HG02642 (cell line): Measurements from ENCODE around the gene EXD3.
"Not testable (repeated sequence)": the region's sequence is repeated elsewhere in the genome, so short reads cannot be mapped to it uniquely, and the experiment has no call there.

Experiments used
- ATAC-seq: cut with Tn5 transposase; IDR thresholded peaks from one replicate; pipeline ENCODE4 v1.9.1; 2021; ENCODE audit warnings: mild to moderate bottlenecking; ENCODE audit not compliant: unreplicated experiment, poor library complexity

Gene EXD3

DNA sequence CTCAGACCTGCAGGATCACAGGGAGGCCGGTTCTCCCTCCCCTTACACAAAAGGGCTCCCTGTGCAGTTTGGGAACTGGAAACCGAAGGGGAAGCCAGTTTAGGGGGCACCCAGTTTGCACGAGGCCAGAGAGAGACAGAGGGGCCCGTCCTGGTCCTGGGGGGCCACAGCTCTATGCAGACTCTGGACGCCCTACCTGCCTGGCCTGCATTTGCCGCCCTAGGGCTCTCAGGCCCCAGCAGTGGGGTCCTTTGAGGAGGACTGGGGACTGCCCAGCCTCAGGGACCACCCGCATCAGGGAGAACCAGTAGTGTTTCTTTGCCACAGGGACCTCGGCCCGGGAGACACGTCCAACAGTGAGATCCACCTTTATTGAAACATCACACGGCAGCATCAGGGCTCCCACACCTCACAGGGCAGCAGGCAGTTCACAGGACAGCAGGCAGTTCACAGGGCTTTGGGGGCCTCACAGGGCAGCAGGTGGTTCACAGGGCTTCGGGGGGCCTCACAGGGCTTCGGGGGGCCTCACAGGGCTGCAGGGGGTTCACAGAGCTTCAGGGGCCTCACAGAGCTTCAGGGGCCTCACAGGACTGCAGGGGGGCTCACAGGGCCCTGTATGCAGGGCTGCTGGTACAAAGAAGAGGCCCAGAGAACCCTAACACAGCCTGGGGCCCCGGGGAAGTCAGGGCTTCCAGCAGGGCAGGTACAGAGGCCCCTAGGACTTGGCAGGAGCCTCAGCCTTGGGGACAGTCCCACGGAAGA, 36.8 kb upstream of the EXD3 start:
- no peak for ATAC-seq

DNA sequence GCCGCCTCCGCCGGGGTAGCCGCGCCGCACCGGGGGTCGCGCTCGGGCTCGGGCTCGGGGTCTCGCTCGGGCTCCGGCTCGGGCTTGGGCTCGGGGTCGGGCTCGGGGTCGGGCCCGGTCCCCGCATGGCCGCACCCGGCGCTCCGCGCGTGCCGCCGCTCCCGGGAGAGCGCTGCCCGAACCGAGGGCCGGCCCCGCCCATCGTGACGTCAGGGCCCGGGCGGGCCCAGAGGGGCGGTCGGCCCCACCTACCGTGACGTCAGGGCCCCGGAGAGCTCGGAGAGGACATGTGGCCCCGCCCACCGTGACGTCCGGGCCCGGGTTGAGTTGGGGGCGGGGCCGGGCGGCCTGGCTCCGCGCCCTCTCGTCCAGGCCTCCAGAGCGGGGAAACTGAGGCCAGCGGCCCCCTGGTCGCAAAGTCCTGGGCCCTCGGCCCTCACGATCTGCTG, 36.2 kb upstream of the EXD3 start, which contains the start of gene NSMF:
Gene NSMF (minus strand): TSS at position 183 of the 449 bp plus-strand sequence. CDS start 232 bp downstream, outside the sequence.
- peak; percentile 69 for ATAC-seq

DNA sequence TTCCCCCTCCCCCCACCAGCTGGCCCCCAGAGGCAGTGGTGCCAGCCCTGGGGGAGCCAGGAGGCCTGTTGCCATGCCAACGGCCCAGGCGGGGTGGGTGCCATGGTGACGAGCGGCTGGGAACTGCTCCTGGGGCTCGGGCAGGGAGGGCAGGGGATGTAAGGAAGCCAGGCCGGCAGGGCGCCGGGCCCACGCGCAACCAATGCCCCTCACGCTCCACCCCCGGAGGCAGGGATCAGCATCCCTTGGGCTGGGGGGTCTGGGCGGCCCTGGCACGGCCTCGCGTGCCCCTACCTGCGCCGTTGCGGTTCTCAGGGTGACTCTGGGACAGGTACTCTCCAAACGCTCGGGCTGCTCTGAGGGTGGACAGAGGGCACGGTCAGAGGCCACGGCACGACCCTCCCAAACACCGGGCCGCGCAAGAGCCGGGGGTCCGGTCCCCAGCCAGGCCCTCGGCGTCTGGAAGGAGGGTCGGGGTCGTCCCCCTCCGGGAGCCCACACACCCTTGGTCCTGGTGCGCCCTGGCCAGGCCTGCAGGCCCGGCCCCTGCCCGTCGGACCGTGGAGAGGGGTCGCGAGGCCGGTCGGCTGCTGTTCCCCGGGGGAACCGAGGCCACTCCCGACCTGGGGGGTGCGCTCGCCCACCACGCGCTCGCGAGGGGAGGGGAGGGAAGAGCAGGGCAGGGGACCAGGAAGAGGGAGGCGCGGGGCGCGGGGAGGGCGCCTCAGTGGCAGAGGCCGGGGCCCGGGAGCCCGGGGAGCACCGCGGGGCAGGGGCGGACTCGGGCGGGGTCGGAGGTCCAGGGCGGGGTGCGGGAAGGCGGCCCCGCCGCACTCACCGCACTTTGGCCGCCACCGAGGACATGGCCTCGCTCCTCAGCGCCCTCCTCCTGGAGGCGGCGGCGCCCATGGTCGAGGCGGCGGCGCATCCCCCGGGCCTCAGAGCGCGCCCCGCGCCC, 35.5 kb upstream of the EXD3 start:
- ATAC-seq, result no peak

DNA sequence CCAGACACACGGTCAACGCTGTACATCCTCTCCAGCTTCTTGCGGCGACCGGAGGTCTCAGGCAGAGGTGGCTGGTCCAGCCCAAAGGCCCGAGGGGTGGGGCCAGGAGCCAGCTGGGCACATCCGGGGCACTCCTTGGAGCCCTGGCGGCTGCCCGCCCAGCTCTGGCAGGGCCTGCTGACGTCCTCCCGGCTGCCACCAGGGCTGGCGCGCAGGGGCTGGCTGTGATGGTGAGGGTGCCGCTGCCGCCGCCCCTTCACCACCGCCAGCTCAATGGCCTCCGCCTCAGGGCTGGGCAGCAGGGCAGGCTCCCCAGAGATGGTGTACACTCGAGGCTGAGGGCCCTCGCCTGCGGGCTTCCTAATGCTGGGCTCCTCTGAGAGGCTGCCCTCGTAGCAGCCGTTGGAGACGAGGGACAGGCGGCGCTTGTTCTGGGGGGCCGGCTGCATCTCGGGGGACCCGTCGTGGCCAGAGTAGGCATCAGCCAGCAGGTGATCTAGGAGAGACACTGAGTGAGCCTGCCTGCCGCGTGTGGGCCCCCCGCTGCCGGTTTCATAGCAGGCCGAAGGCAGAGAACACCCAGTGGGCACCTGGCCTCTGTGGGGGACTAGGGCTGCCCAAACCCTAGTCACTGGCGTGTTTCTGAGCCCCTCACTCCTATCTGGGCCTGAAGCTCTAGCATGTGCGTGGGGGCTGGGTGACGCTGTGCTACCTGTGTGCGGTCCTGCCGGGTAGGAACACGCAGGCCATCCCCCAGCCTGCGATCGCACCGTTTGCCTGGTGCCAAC, 34.6 kb upstream of the EXD3 start:
- no peak for ATAC-seq

DNA sequence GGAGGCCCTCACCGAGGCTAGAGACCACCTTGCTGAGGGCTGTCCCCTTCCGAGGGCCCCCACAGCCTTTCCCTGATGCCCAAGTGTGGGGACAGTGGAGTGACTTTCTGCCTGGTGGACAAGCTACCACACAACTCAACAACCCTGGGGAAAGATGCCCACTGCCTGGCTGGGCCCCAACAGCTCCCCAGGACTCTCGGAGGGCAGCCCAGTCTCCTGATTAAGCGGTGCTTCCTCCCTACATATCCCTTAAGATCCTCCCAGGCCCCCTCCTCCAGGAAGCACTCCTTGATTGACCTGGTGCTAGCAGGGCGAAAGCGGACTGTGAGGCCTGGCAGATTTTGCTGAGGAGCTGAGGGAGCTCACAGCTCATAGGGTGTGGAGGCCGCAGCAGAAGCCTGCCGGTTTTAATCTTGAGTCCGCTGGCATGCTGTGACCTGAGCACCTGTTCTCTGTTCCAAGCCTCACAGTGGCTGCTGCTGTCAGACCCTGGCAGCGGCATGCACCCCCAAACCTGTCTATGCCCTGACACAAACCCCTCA, 34.0 kb upstream of the EXD3 start:
- ATAC-seq, result no peak

DNA sequence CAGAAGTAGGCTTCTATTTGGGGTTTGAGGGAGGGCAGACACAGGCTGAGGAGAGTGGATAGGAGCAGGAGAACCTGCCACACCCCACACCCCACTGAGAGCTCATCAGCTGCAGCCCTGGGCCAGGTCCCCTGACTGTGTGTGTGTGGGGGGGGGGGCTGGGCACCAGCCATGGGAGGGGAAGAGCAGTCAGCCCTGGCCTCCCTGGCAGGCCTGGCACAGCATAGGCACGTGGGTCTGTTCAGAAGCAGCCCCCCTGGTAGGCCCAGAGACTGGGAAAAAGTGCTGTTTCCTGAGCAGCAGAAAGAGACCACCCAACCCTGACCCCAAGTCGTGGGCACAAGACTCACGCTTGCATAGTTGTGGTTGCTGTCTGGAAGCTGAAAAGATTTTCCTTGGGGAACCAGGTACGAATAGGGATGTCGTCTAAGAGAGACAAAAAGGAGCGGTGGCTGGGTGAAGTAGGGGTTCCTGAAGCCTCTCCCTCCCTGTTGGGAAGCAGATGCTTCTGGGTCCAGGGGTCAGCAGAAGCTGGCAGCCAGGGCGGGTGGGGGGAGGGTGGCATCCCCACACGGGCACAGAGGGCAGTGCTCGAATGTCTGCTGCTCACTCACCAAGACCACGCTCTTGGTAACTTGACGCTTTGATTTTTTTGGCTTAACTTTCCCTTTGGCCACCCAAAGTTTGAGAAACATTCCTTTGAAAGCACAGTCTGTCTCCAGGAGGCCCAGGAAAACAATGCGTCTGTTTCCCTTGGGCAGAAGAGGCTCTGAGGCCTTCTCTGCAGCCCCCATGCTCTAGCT, 33.3 kb upstream of the EXD3 start:
- no peak for ATAC-seq

DNA sequence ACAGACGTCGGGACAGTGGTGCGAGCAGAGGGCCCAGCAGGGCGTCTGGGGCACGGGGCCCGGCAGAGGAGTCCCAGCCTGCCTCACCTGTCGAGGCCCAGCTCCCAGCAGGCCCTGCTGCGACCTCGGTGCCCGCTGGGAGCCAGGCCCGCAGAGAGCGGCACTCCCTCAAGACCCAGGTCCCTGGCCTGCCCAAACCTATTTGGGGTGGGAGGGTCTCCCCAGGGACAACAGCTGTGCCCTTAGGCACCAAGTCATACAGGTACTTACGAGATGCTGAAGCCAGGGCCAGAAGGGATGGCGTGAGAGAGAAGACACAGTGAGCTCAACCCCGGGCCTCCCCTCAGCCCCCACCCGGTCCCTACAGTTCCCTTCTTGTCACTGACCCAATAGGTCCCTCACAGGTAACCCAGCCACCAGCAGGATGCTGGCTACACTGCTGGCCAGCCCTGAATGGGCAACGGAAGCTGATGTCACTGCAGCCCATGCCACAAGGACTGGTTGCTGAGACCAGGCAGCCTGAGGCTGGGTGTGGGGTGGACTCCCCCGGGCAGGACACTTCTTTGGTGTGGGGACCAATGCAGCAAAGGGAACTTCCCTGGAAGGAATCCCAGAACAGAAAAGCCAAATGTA, 32.5 kb upstream of the EXD3 start:
- no peak for ATAC-seq

DNA sequence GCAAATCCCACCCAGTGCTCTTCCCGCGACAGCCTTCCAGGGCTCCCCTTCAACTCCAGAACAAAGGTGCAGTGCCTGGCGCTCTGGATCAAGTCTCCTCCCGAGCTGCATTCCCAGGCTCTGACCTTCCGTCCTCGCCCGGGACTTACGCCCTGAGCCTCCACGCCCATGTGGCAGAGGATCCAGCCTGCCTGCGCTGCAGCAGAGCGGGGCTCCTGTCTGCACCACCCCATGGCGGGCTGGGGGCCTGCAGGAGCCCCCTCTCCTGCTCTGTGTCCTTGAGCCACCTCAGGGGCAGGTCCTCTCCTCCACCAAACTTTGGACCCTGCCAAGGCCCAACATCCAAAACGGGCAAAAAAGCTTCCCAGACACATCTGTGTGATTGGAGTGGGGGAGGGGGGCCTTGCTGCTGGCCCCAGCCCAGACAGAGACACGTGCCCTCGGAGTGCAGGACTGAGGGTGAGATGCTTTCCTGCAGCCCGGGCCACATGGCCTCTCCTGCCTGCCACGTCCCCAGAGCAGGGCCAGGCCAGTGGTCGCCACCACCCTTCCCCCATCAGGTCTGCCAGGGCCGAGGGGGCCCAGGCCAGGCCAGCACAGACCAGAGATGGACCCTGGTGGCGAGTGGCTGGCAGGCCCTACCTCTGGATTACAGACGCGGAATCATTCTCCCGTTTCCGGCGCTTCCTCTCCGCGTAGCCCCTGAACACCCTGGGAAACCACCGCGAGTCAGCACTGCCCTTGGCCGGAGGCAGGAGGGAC, 31.8 kb upstream of the EXD3 start:
- no peak for ATAC-seq

DNA sequence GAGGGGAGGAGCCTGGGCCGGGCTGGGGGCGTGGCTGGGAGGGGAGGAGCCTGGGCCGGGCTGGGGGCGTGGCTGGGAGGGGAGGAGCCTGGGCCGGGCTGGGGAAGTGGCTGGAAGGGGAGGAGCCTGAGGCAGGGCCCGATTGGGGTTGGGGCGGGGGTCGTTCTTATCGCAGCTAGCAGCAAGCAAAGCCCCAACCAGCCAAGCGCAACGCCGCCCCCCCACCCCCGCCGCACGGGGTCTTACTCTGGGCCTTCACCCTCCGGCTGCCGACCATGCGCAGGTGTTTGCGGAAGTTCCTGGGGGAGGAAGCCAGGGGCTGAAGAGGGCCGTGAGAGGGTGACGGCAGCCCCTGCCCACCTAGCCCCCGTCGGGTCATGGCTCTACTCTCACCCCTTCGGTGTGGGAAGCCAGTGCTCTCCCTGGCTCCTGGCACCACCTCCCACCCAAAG, 31.2 kb upstream of the EXD3 start:
- no peak for ATAC-seq

DNA sequence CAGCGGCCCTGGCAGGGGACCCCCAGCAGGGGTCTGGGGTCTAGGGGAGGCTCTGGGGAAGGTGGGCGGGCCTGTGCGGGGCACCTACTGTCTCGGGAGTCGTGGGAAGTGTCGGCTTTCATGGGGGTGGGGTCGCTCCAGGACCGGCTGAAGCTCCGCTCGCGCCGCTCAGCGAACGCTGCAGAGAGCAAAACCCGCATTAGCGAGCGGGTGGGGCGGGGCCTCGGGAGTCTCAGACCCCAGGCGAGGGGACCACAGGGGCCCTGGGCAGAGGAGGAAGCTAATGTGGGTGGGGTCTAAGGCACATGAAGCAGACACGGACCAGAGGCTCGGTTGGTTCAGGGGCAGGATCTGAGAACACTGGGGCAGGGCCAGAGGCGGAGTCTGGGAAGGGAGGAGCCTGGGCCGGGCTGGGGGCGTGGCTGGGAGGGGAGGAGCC, 30.7 kb upstream of the EXD3 start:
- peak; percentile 43 for ATAC-seq

DNA sequence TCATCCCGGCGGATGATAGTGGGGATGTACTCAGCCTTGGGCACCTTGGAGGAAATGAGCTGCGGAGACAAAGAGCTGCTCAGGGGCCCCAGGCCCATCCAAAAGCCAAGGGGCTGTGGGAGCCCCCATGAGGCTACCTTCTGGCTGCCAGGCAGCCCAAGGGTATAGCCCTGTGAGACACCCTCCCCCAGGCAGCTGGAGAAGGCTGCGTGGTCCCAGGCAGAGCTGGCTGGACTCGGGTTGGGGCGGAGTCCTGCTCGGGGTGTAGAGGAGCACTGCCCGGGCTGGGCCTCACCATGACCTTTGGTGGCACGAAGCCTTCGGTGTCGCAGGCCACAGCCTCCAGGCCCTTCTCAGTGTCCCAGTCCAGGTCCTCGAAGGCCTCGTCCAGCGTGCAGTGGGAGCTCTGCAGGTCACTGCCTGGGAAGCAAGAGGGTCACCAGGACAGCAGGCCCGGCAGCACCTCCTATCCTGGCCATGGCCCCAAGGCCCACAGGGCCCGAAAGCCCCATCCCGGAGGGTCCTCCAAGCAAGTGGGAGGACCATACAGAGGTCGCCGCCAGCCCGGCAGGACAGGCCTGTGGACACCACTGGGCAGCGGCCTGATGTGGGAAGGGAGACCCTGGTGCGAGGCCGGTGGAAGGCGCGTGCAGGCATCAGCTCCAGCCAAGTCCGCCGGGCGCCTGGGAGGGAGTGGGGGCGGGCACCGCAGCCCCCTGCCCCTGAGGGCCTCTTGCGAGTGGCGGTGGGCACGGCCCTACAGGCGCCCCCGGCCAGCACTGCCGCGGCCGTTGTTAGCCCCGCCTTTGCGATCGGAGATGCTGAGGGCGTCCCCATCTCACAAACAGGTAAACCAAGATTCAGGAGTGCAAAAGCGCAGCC, 30.0 kb upstream of the EXD3 start:
- ATAC-seq, result no peak

DNA sequence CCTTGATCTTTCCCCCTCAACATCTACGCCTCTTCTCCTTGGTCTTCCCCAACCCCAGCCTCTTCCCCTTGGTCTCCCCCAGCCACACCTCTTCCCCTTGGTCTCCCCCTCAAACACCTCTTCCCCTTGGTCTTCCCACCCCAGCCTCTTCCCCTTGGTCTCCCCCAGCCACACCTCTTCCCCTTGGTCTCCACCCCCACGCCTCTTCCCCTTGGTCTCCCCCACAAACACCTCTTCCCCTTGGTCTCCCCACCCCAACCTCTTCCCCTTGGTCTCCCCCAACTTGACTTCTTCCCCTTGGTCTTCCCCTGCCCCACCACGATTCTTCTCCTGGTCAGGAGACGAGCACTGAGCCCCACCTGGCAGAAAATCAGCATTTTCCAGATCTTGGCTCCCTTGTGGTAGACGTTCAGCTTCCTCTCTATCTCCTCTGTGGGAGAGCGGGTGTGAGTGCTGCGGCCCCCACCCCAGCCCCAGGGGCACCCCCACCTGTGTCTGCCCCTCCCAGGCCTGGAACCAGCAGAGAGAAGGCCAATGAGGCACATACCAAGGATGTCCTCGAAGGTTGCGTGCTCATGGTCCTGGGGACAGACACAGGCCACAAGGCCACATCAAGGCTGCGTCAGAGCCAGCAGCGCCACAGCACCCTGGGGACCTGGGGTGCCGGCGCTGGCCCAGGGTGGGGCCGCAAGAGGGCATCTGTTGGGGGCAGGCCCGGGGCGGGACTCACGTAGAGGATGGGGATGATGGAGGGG, 29.2 kb upstream of the EXD3 start:
- no peak for ATAC-seq

DNA sequence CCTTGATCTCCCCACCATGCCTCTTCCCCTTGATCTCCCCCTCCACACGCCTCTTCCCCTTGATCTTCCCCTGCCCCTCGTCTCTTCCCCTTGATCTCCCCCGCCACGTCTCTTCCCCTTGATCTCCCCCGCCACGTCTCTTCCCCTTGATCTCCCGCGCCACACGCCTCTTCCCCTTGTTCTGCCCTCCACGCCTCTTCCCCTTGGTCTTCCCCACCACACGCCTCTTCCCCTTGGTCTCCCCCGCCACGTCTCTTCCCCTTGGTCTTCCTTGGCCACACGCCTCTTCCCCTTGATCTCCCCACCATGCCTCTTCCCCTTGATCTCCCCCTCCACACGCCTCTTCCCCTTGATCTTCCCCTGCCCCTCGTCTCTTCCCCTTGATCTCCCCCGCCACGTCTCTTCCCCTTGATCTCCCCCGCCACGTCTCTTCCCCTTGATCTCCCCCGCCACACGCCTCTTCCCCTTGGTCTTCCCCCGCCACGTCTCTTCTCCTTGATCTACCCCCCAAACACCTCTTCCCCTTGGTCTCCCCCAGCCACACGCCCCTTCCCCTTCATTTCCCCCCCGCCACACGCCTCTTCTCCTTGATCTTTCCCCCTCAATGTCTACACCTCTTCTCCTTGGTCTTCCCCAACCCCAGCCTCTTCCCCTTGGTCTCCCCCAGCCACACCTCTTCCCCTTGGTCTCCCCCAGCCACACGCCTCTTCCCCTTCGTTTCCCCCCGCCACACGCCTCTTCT, 28.5 kb upstream of the EXD3 start:
- not testable (repeated sequence) for ATAC-seq

DNA sequence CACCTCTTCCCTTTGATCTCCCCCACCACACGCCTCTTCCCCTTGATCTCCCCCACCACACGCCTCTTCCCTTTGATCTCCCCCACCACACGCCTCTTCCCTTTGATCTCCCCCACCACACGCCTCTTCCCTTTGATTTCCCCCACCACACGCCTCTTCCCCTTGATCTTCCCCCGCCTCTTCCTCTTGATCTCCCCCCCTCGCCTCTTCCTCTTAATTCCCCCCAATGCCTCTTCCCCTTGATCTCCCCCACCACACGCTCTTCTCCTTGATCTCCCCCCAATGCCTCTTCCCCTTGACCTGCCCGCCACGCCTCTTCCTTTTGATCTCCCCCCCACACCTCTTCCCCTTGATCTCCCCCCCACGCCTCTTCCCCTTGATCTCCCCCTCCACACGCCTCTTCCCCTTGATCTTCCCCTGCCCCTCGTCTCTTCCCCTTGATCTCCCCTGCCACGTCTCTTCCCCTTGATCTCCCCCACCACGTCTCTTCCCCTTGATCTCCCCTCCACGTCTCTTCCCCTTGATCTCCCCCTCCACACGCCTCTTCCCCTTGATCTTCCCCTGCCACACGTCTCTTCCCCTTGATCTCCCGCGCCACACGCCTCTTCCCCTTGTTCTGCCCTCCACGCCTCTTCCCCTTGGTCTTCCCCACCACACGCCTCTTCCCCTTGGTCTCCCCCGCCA, 27.7 kb upstream of the EXD3 start:
- ATAC-seq, result not testable (repeated sequence)

DNA sequence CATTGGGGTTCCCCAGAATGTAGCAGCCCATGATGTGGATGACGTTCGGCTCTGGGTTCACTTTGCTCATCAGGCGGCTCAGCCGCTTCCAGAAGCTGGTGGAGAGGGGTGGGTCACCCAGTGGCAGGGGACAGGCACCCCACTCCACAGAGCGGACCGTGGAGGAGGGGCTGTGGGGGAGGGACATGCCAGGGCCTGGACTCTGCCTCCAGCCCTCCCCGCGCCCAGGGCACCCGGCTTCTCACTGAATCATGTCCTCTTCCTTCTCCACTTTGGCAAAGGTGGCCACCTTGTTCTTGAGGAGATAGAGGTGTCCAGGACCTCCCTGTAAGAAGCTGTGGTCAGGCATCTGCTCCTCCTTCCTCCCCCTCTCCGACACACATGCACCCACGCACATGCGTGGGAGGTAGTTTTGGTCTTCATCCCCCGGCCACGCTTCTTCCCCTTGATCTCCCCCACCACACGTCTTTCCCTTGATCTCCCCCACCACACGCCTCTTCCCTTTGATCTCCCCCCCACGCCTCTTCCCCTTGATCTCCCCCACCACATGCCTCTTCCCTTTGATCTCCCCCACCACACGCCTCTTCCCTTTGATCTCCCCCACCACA, 27.1 kb upstream of the EXD3 start:
- no peak for ATAC-seq
